H9 (cell line): Measurements from ENCODE around the gene SP110. TPM values are rescaled to one million over a fixed set of nuclear protein-coding genes. Genes with fewer than 3 reads are reported as not detected.

Experiments used
- DNase-seq: peaks from one replicate; pipeline ENCODE4 v3.0.0-alpha.2; 2017
- H2AFZ ChIP-seq: one replicate; pipeline ENCODE4 v1.6.1; 2013; ENCODE audit warnings: mild to moderate bottlenecking, low read length, control low read depth, moderate library complexity
- H2AK5ac ChIP-seq: 2 replicates; pipeline ENCODE4 v1.6.1; 2013; ENCODE audit warnings: low read length, control low read depth, mixed read lengths; ENCODE audit not compliant: insufficient read length
- H2BK120ac ChIP-seq: one replicate; pipeline ENCODE4 v1.6.1; 2013; ENCODE audit warnings: low read depth, mild to moderate bottlenecking, low read length, control low read depth, inconsistent platforms; ENCODE audit not compliant: poor library complexity, severe bottlenecking
- H2BK12ac ChIP-seq: 2 replicates; pipeline ENCODE4 v1.6.1; 2013; ENCODE audit warnings: low read length, control low read depth, mixed read lengths, low read depth; ENCODE audit not compliant: insufficient read length
- H2BK15ac ChIP-seq: 2 replicates; pipeline ENCODE4 v1.6.1; 2013; ENCODE audit warnings: low read depth, low read length, control low read depth
- H2BK20ac ChIP-seq: one replicate; pipeline ENCODE4 v1.6.1; 2013; ENCODE audit warnings: low read depth, mild to moderate bottlenecking, low read length, control low read depth, inconsistent platforms; ENCODE audit not compliant: poor library complexity, severe bottlenecking
- H2BK5ac ChIP-seq: 2 replicates; pipeline ENCODE4 v1.6.1; 2013; ENCODE audit warnings: low read length, control low read depth, mixed read lengths; ENCODE audit not compliant: insufficient read length
- H3K14ac ChIP-seq: 2 replicates; pipeline ENCODE4 v1.6.1; 2013; ENCODE audit warnings: low read length, control low read depth; ENCODE audit not compliant: insufficient read depth
- H3K18ac ChIP-seq: 2 replicates; pipeline ENCODE4 v1.6.1; 2013; ENCODE audit warnings: low read depth, mild to moderate bottlenecking, mixed read lengths, low read length, control low read depth; ENCODE audit not compliant: insufficient read length
- H3K23ac ChIP-seq: 2 replicates; pipeline ENCODE4 v1.6.1; 2013; ENCODE audit warnings: low read length, control low read depth, mixed read lengths, low read depth; ENCODE audit not compliant: insufficient read length
- H3K23me2 ChIP-seq: 2 replicates; pipeline ENCODE4 v1.6.1; 2013; ENCODE audit warnings: low read depth, mild to moderate bottlenecking, mixed read lengths, low read length, control low read depth; ENCODE audit not compliant: insufficient read length, poor library complexity, severe bottlenecking
- H3K27ac ChIP-seq: 2 replicates; pipeline ENCODE4 v1.5.1; 2013; ENCODE audit warnings: low read length, control low read depth, mixed read lengths, low read depth; ENCODE audit not compliant: insufficient read length
- H3K27me3 ChIP-seq: 2 replicates; pipeline ENCODE4 v1.6.1; 2013; ENCODE audit warnings: low read length, control low read depth, inconsistent platforms; ENCODE audit not compliant: insufficient read depth
- H3K4ac ChIP-seq: 2 replicates; pipeline ENCODE4 v1.6.1; 2013; ENCODE audit warnings: low read depth, mild to moderate bottlenecking, control low read depth, inconsistent platforms, low read length, moderate library complexity
- H3K4me1 ChIP-seq: 2 replicates; pipeline ENCODE4 v1.6.1; 2013; ENCODE audit warnings: low read length, control low read depth, inconsistent platforms; ENCODE audit not compliant: insufficient read depth
- H3K4me2 ChIP-seq: 2 replicates; pipeline ENCODE4 v1.6.1; 2013; ENCODE audit warnings: low read length, control low read depth, mixed read lengths; ENCODE audit not compliant: insufficient read length, insufficient read depth
- H3K56ac ChIP-seq: 2 replicates; pipeline ENCODE4 v1.6.1; 2013; ENCODE audit warnings: low read depth, mild to moderate bottlenecking, mixed read lengths, low read length, control low read depth; ENCODE audit not compliant: insufficient read length
- H3K79me1 ChIP-seq: 2 replicates; pipeline ENCODE4 v1.6.1; 2013; ENCODE audit warnings: low read depth, mild to moderate bottlenecking, moderate library complexity, low read length, control low read depth, inconsistent platforms; ENCODE audit not compliant: insufficient read depth, poor library complexity, severe bottlenecking
- H3K79me2 ChIP-seq: 2 replicates; pipeline ENCODE4 v1.6.1; 2013; ENCODE audit warnings: low read length, control low read depth, inconsistent platforms; ENCODE audit not compliant: insufficient read depth
- H3K9ac ChIP-seq: 2 replicates; pipeline ENCODE4 v1.6.1; 2013; ENCODE audit warnings: low read length, control low read depth, mixed read lengths; ENCODE audit not compliant: insufficient read length; ENCODE audit errors: extremely low read depth
- H3K9me3 ChIP-seq: one replicate; pipeline ENCODE4 v1.6.1; 2013; ENCODE audit warnings: low read depth, low read length, inconsistent platforms; ENCODE audit not compliant: control insufficient read depth
- H3T11ph ChIP-seq: one replicate; pipeline ENCODE4 v1.6.1; 2013; ENCODE audit warnings: mild to moderate bottlenecking, low read length, control low read depth, inconsistent platforms
- H4K20me1 ChIP-seq: one replicate; pipeline ENCODE4 v1.6.1; 2013; ENCODE audit not compliant: control insufficient read depth, insufficient read length, insufficient read depth
- H4K5ac ChIP-seq: 2 replicates; pipeline ENCODE4 v1.6.1; 2013; ENCODE audit warnings: low read depth, mild to moderate bottlenecking, mixed read lengths, low read length, control low read depth; ENCODE audit not compliant: insufficient read length
- H4K8ac ChIP-seq: replicated peaks from 2 replicates; pipeline ENCODE4 v1.6.1; 2013; ENCODE audit warnings: low read length, control low read depth, mixed read lengths, low read depth; ENCODE audit not compliant: insufficient read length
- H4K91ac ChIP-seq: 2 replicates; pipeline ENCODE4 v1.6.1; 2013; ENCODE audit warnings: low read depth, mild to moderate bottlenecking, moderate library complexity, mixed read lengths, low read length, control low read depth; ENCODE audit not compliant: insufficient read length
- H3K27ac Mint-ChIP-seq, 3 experiments: 2 replicates in 2 of 3; 3 replicates in 1 of 3; pipeline ENCODE4 v1.8.0; 2020 to 2021; ENCODE audit warnings: mixed read lengths in 3 of 3, mild to moderate bottlenecking in 1 of 3, moderate library complexity in 1 of 3
- H3K27me3 Mint-ChIP-seq: 2 replicates; pipeline ENCODE4 v1.8.0; 2021; ENCODE audit warnings: low read depth, mild to moderate bottlenecking, moderate library complexity, mixed read lengths
- H3K36me3 Mint-ChIP-seq, 3 experiments: 2 replicates in 2 of 3; 3 replicates in 1 of 3; pipeline ENCODE4 v1.8.0; 2020 to 2021; ENCODE audit warnings: low read depth in 3 of 3, mixed read lengths in 3 of 3; ENCODE audit not compliant: insufficient read depth in 1 of 3
- H3K4me1 Mint-ChIP-seq, 2 experiments: 2 replicates each; pipeline ENCODE4 v1.8.0; 2020; ENCODE audit warnings: mixed read lengths in 2 of 2
- H3K4me3 Mint-ChIP-seq, 2 experiments: 2 replicates in 1 of 2; 3 replicates in 1 of 2; pipeline ENCODE4 v1.8.0; 2020 to 2021; ENCODE audit warnings: mild to moderate bottlenecking in 2 of 2, mixed read lengths in 2 of 2, moderate library complexity in 1 of 2
- H3K9me3 Mint-ChIP-seq, 2 experiments: 2 replicates in 1 of 2; 3 replicates in 1 of 2; pipeline ENCODE4 v1.8.0; 2020; ENCODE audit warnings: mild to moderate bottlenecking in 2 of 2, mixed read lengths in 2 of 2, moderate library complexity in 1 of 2
- CTCF ChIP-seq: fragments of 200-600 bp; sonication (generic); conservative IDR thresholded peaks from 3 replicates; pipeline ENCODE4 v1.8.0; 2021; ENCODE audit warnings: antibody characterized with exemption, mild to moderate bottlenecking
- total RNA-seq: library from RNA; stranded (reverse); gene quantifications from 2 replicates; pipeline ENCODE4 v1.2.1, GENCODE V29; 2021

Gene SP110
- total RNA-seq, 1 experiment from 2014 or later: 3.7 TPM

GRCh38 chr2:230208576-230208975, 11.2 kb downstream of the SP110 start:
- no peaks in the 10 kb centered on the region; a peak in 1 of 7 replicates for H3K36me3 Mint-ChIP-seq
- no peak for TF ChIP-seq CTCF

More at GRCh38 chr2:230208576-230208975, 11.2 kb downstream of the SP110 start:
- Histone ChIP-seq H3K14ac (no peak overlapping the region), H2BK15ac (no peak overlapping the region), H2BK20ac (no peak overlapping the region), H3K4ac (no peak overlapping the region), H3K79me1 (no peaks in the 10 kb centered on the region), H2BK5ac (no peak overlapping the region), H3K23me2 (no peaks in the 10 kb centered on the region), H3K4me1 (no peaks in the 10 kb centered on the region), H4K5ac (no peak overlapping the region), H3K4me2 (no peak overlapping the region), H3K18ac (no peak overlapping the region), H4K8ac (no peak overlapping the region), H3K79me2 (no peaks in the 10 kb centered on the region), H3T11ph (no peak overlapping the region), H3K56ac (no peak overlapping the region), H3K9ac (no peak overlapping the region), H3K23ac (no peak overlapping the region), H3K9me3 (no peaks in the 10 kb centered on the region), H4K20me1 (no peaks in the 10 kb centered on the region), H3K27me3 (no peaks in the 10 kb centered on the region), H3K27ac (no peak overlapping the region), H2BK120ac (no peak overlapping the region), H4K91ac (no peak overlapping the region), H2AK5ac (no peak overlapping the region), H2AFZ (no peak overlapping the region), H2BK12ac (no peak overlapping the region)
- Mint-ChIP-seq H3K4me1 (no peaks in the 10 kb centered on the region), H3K4me3 (no peak overlapping the region), H3K9me3 (no peaks in the 10 kb centered on the region), H3K27ac (no peak overlapping the region), H3K27me3 (no peaks in the 10 kb centered on the region)
- DNase-seq: no peak
